GM19025 (cell line): ENCODE data around the gene TMEM97.
"Not testable (repeated sequence)": the region's sequence is repeated elsewhere in the genome, so short reads cannot be mapped to it uniquely, and the experiment has no call there.

Experiments used
- ATAC-seq: cut with Tn5 transposase; IDR thresholded peaks from one replicate; pipeline ENCODE4 v1.9.1; 2021; ENCODE audit warnings: mild to moderate bottlenecking, low read depth, moderate library complexity; ENCODE audit not compliant: unreplicated experiment

TMEM97 gene

DNA sequence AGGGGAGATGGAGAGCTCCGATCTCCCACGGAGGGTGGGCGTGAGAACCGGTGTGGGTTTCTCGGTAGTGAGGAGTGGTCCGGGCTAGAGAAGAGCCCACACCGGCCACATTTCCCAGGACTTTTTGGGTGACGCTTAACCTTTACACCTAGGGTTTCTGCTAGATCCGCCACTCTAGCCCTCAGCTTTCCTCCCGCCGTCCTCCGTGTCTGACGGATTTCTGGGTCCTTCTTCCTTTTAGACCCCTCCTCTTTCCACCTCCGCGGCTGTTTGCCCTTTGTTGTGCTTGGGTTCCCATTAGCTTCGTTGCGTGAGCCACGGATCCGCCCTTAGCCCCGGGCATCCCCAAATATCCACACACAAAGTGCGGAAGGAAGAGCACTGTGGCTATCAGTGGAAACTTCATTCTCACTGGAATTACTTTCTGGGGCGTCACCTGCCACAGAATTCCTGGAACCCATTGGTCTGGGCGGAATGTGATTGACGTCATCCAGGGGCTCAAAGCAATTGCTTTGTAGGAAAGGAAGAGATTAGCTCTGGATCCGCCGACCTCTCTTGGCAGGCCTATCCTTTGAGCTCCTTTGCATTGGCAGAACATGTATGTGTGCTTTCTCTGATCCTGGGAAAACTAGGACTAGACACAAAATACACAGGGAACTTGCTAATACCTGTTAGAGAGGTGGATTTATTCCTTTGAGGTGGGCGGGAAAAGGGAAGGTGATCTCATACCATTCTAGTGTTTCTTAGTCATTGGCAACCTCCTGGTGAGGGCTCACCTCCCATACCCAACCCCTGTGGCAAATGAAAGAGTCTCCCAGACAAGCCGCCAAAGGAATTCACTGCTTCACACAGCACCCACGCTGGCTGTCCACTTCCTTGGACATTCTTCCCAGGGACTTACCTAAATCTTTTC lies 17.2 kb downstream of the TMEM97 start:
- no peak for ATAC-seq

- no peak for ATAC-seq
Observed at GRCh38 chr17:28338056-28338768, 19.2 kb downstream of the TMEM97 start.

DNA sequence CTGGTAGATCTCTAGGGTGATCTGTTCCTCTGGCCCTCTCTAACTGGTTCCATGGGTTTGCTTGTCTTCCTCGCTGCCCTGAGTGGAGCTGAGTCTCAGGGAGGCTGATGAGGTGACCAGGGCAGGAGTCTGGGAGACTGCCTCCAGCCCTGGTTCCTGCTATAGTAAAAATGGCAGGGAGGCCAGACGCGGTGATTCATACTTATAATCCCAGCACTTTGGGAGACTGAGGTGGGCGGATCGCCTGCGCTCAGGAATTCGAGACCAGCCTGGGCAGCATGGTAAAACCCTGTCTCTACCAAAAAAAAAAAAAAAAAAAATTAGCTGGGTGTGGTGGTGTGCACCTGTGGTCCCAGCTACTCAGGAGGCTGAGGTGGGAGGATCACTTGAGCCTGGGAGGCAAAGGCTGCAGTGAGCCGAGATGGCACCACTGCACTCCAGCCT lies 19.8 kb downstream of the TMEM97 start:
- not testable (repeated sequence) for ATAC-seq

DNA sequence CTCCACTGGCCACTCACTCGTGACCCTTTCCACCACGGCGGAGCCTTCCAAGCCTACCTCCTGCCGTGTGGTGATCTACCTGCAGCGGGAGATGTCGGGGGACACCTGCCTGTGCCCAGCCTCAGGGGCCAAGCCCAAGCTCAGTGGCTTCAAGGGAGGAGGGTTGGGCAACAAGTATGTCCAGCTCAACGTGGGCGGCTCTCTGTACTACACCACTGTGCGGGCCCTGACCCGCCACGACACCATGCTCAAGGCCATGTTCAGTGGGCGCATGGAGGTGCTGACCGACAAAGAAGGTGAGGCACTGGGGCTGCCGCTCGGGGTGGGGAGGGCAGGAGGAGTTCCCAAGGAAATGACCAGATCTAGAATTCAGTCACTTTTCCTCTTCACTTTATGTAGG lies 20.4 kb downstream of the TMEM97 start:
- no peak for ATAC-seq

GRCh38 chr17:28340374-28340773 lies 21.4 kb downstream of the TMEM97 start:
- ATAC-seq = no peak

DNA sequence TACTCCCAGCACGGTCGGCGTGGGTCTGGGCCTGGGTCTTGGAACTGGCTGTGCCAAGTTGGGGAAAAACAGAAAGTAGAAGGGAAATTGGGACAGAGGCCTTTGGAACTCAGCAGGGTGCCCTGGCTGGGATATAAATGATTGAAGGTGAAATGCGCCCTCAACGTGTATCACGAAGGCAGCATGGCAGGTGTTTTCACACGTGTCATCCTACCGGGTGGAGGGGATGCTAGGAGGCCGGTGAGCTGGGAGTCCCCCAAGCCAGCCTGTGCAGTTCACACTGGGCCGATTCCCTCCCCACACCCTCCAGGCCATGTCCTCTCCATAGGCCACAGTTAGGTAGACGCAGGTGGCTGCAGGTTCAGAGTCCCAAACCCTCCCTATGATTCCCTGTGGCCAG lies 22.5 kb downstream of the TMEM97 start:
- ATAC-seq = no peak

DNA sequence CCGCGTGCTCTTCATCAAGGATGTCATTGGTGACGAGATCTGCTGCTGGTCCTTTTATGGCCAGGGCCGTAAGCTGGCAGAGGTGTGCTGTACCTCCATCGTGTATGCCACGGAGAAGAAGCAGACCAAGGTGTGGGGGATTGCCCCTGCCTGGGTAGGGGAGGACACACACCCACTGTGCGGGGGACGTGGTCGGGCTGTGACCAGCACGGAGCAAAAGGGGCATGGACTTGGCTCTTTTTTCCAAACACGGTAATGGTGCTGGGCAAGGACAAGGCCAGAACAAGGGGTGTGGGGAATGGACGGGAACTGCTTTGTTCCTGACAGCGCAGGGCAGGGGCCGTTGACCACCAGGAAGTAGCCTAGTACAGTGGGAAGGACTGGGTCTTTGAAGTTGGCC lies 23.3 kb downstream of the TMEM97 start:
- no peak for ATAC-seq

DNA sequence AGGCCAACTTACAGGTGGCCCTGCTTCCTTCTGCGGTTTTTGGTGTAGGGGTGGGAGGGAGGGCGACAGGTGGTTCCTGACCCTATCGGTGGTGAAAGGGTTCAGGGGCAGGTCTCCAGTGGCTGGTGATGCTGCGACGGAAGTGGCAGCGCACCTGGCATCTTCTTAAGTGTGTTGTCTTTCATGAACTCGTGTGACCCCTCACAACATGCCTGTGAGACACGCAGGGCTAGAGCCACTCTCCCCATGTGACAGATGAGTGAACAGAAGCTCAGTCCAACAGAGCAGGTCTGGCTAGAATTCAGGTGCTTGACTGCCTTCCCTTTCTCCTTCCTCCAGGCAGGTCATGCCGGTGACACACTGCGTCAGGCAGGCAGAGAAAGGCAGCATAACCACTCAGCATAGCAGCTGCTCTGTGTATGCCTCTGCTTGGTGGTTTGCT lies 24.5 kb downstream of the TMEM97 start:
- no peak for ATAC-seq

GRCh38 chr17:28344011-28344410 lies 25.0 kb downstream of the TMEM97 start:
- no peak for ATAC-seq

DNA sequence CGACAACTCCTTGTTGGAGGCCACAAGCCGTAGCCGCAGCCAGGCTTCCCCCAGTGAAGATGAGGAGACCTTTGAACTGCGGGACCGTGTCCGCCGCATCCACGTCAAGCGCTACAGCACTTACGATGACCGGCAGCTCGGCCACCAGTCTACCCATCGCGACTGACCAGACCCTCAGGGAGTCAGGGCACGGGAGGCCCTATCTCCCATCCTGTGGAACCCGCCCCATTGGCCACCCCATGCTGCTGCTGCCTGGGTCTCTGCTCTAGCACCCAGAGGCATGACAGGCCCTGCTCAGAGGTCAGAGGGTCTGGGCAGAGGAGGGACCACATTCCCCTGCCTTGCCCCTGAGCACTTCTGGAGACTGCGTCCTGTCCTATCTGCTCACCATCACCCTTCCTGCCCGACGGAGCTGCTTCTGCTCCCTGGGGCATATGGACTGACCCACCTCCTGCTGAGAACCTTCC lies 25.5 kb downstream of the TMEM97 start:
- no peak for ATAC-seq

DNA sequence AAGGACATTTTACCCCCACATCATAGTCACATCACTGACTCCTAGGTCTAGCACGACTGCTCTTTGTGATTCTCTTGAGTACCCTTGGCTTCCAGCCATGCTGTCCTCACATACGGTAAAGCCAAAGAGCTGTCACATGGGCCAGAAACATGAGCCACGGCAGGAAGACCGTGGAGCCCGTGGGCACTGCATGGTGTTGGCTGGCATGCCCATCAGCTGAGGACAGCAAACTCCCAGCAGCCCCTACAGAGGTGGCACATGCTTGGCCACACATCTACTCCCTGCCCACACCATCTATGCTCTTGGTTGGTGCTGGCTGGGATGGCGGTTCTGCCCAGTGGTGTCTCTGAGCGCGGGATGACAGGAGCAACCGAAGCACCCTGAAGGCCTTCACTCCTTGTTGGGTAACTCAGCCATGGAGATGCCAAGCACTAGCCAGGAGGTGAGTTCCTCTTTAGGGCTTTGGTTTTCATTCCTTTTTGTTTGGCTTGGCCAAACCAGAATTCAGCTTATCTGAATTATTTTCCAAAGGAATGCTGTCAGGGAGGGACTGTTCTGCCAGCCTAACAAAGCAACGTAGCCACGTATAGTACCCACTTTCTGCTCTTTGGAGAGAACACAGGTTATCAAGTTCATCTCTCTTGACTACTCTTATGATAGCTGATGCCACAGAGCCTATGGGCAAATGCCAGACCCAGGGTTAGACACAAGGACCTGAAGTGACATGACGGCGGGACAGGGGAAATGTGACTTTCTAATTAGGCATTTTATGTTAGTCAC lies 26.6 kb downstream of the TMEM97 start:
- no peak for ATAC-seq

GRCh38 chr17:28346199-28346580 lies 27.2 kb downstream of the TMEM97 start:
- ATAC-seq = no peak

- ATAC-seq = no peak
Observed at GRCh38 chr17:28346746-28347246, 27.8 kb downstream of the TMEM97 start.

GRCh38 chr17:28347261-28347891 lies 28.4 kb downstream of the TMEM97 start:
- ATAC-seq = no peak

DNA sequence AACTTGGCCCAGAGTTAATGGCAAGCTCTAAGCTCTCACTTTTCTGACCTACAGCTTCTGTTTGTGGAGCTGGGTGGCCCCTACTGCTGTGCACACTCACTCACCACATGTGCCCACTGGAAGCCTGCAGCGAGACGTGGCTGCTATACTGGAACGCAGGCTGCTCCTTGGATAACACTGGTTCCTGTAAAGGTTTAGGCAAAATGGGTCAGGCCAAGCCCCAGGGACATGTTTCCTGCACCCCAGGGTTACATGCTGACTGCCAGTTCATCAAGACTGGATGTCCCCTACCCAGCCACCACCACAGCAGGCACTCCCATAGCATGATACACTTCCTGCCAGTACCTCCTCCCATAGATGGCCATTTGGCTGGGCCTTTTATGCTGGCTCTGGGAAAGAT lies 30.0 kb downstream of the TMEM97 start:
- no peak for ATAC-seq

- ATAC-seq = no peak
Observed at GRCh38 chr17:28350271-28350670, 31.3 kb downstream of the TMEM97 start.

- peak; percentile 97 for ATAC-seq
Observed at GRCh38 chr17:28357061-28357900, 38.3 kb downstream of the TMEM97 start, which contains the start of gene POLDIP2. Gene POLDIP2 (minus strand): TSS chr17:28357527. CDS start chr17:28357448, 79 bp downstream.

- no peak for ATAC-seq
Observed at GRCh38 chr17:28357901-28358197, 38.8 kb downstream of the TMEM97 start.

DNA sequence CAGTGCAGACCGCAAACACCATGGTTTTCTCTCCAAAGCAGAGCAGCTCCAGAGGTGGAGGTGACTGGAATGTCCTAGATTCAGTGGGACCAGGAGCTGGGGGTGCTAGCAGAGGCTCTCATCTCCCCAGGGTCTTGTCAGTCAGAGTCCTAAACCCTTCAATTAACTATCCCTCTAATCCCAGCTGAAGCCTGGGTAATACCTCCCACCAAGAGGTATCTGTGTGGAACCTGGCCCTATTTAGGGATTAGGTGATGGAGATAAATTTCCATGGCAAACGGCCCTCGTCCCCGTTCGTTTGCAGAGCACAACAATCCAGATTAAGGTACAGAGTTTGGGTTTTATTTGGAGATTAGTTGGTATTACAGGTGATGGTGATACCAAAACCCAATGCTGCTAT lies 44.2 kb downstream of the TMEM97 start:
- ATAC-seq = no peak
